HepG2 (cell line): Measurements from ENCODE around the gene CXCL17. TPM values are rescaled to one million over a fixed set of nuclear protein-coding genes. Genes with fewer than 3 reads are reported as not detected.

Experiments
- ARNT2 ChIP-seq: sonication (generic); formaldehyde crosslinking; IDR thresholded peaks from 2 replicates; pipeline ENCODE4 v1.8.0; 2022; ENCODE audit warnings: mild to moderate bottlenecking, low read depth, missing genetic modification reagents, moderate library complexity
- CHD2 ChIP-seq: IDR thresholded peaks from 2 replicates; pipeline ENCODE4 v1.6.1; 2011; ENCODE audit warnings: low read depth, low read length, improper control_type of control experiment
- DPF2 ChIP-seq: sonication (generic); formaldehyde crosslinking; IDR thresholded peaks from 2 replicates; pipeline ENCODE4 v1.4.0; 2020; ENCODE audit warnings: mild to moderate bottlenecking, low read depth, missing genetic modification reagents, borderline replicate concordance
- HNF4G ChIP-seq, 2 experiments: sonication (generic) in 1 of 2; formaldehyde crosslinking in 1 of 2; IDR thresholded peaks; 2 replicates each; pipeline versions ENCODE4 v1.4.0 to v1.6.1; 2011 to 2020; ENCODE audit warnings: borderline replicate concordance in 2 of 2, low read depth in 2 of 2, mild to moderate bottlenecking in 2 of 2, low read length in 1 of 2, missing genetic modification reagents in 1 of 2, moderate library complexity in 1 of 2
- HNRNPH1 ChIP-seq: fragments of 200-400 bp; formaldehyde crosslinking; optimal IDR thresholded peaks from 2 replicates; pipeline ENCODE3; 2017; ENCODE audit warnings: mild to moderate bottlenecking, low read depth, low read length
- MXI1 ChIP-seq: IDR thresholded peaks from 3 replicates; pipeline ENCODE4 v1.6.1; 2012; ENCODE audit warnings: low read depth, low read length, inconsistent platforms, borderline replicate concordance
- NKX3-1 ChIP-seq: sonication (generic); formaldehyde crosslinking; IDR thresholded peaks from 2 replicates; pipeline ENCODE4 v1.5.0; 2020; ENCODE audit warnings: missing genetic modification reagents
- PPARG ChIP-seq: conservative IDR thresholded peaks from 2 replicates; pipeline ENCODE4 v1.6.1; 2016; ENCODE audit warnings: missing biosample characterization, missing genetic modification reagents
- SOX13 ChIP-seq, 3 experiments: fragments of 450-650 bp in 1 of 3; sonication (generic) in 1 of 3; formaldehyde crosslinking in 1 of 3; IDR thresholded peaks in 2 of 3; conservative IDR thresholded peaks in 1 of 3; 2 replicates each; pipeline versions ENCODE4 v1.5.0 to v1.6.1; 2016 to 2020; ENCODE audit warnings: antibody characterized with exemption in 1 of 3, mild to moderate bottlenecking in 1 of 3, missing compliant biosample characterization in 1 of 3, missing genetic modification reagents in 1 of 3, moderate library complexity in 1 of 3
- ZKSCAN8 ChIP-seq: IDR thresholded peaks from 2 replicates; pipeline ENCODE4 v1.6.1; 2016; ENCODE audit warnings: borderline replicate concordance, missing genetic modification reagents, missing compliant biosample characterization
- ZNF10 ChIP-seq: sonication (generic); formaldehyde crosslinking; IDR thresholded peaks from 2 replicates; pipeline ENCODE4 v1.4.0; 2020; ENCODE audit warnings: mild to moderate bottlenecking, low read depth, missing genetic modification reagents, borderline replicate concordance
- ZNF619 ChIP-seq: sonication (generic); formaldehyde crosslinking; IDR thresholded peaks from 2 replicates; pipeline ENCODE4 v1.4.0; 2020; ENCODE audit warnings: mild to moderate bottlenecking, missing genetic modification reagents
- polyA plus RNA-seq, 8 experiments: library from polyadenylated mRNA; depleted of rRNA in 3 of 8; stranded (reverse) in 7 of 8; unstranded in 1 of 8; fragments of >200 nt; fragmentation: Illumina TruSeq in 4 of 8; extraction: Trizol in 4 of 8; gene quantifications; 2 replicates each; pipeline versions ENCODE4 v1.2.1 to v1.2.3, GENCODE V29; 2011 to 2016; ENCODE audit warnings: low read depth in 4 of 8, missing spikeins in 1 of 8, mixed read lengths in 1 of 8; ENCODE audit not compliant: insufficient read depth in 1 of 8
- total RNA-seq, 5 experiments: library from RNA; depleted of rRNA; stranded (reverse); fragments of >200 nt; fragmentation: Illumina TruSeq; extraction: Trizol; gene quantifications; 2 replicates each; pipeline ENCODE4 v1.2.3, GENCODE V29; 2016; ENCODE audit warnings: low read depth in 1 of 5
- TF ChIP-seq, protein P1 (sequence below): sonication (generic); formaldehyde crosslinking; IDR thresholded peaks from 2 replicates; pipeline ENCODE4 v1.5.0; 2020; ENCODE audit warnings: mild to moderate bottlenecking, missing genetic modification reagents, borderline replicate concordance
- TF ChIP-seq, protein P2 (sequence below): sonication (generic); formaldehyde crosslinking; IDR thresholded peaks from 2 replicates; pipeline ENCODE4 v1.5.0; 2020; ENCODE audit warnings: missing genetic modification reagents, mild to moderate bottlenecking, borderline replicate concordance
- TF ChIP-seq, protein P3 (sequence below): sonication (generic); formaldehyde crosslinking; conservative IDR thresholded peaks from 2 replicates; pipeline ENCODE4 v1.4.0; 2020; ENCODE audit warnings: missing genetic modification reagents
- TF ChIP-seq, protein P4 (sequence below): sonication (generic); formaldehyde crosslinking; IDR thresholded peaks from 2 replicates; pipeline ENCODE4 v1.5.0; 2020; ENCODE audit warnings: missing genetic modification reagents

CXCL17 gene
- total and polyA plus RNA-seq, 2 of the 13 experiments (the other 11 are each of a cell fraction or from before 2014, with no cell fraction given) = 0.12 TPM; not detected in 1

DNA sequence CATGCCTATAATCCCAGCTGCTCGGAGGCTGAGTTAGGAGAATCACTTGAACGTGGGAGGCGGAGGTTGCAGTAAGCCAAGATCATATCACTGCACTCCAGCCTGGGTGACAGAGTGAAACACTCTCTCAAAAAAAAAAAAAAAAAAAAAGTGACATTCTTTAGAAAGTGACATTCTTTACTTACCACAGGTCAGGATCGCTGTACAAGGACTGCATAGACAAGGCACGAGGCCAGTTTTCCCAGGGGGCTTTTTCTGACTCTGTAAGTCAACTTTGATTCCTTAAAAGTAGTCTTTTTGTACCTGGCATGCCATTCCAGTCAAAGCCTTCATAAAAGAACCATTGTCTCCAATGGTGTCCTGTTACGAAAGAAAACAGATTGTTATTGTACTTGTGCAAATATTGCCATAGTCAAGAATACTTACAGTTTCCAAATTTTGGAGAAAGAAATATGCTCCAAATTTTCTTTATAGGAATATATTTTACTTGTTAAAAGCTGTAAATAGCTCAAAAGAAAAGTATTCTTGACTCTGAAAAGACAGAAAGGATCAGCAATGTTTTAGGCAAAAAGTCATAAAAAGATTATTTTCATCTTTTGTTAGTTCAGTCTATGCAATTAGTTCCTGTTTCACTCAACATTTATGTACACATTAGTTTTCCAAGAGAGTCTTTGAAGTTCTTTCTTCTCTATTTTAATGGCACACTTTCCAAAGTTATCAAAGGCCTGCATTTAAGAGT is 46.2 kb upstream of the CXCL17 start (continued):
- TF ChIP-seq, protein P1, sequence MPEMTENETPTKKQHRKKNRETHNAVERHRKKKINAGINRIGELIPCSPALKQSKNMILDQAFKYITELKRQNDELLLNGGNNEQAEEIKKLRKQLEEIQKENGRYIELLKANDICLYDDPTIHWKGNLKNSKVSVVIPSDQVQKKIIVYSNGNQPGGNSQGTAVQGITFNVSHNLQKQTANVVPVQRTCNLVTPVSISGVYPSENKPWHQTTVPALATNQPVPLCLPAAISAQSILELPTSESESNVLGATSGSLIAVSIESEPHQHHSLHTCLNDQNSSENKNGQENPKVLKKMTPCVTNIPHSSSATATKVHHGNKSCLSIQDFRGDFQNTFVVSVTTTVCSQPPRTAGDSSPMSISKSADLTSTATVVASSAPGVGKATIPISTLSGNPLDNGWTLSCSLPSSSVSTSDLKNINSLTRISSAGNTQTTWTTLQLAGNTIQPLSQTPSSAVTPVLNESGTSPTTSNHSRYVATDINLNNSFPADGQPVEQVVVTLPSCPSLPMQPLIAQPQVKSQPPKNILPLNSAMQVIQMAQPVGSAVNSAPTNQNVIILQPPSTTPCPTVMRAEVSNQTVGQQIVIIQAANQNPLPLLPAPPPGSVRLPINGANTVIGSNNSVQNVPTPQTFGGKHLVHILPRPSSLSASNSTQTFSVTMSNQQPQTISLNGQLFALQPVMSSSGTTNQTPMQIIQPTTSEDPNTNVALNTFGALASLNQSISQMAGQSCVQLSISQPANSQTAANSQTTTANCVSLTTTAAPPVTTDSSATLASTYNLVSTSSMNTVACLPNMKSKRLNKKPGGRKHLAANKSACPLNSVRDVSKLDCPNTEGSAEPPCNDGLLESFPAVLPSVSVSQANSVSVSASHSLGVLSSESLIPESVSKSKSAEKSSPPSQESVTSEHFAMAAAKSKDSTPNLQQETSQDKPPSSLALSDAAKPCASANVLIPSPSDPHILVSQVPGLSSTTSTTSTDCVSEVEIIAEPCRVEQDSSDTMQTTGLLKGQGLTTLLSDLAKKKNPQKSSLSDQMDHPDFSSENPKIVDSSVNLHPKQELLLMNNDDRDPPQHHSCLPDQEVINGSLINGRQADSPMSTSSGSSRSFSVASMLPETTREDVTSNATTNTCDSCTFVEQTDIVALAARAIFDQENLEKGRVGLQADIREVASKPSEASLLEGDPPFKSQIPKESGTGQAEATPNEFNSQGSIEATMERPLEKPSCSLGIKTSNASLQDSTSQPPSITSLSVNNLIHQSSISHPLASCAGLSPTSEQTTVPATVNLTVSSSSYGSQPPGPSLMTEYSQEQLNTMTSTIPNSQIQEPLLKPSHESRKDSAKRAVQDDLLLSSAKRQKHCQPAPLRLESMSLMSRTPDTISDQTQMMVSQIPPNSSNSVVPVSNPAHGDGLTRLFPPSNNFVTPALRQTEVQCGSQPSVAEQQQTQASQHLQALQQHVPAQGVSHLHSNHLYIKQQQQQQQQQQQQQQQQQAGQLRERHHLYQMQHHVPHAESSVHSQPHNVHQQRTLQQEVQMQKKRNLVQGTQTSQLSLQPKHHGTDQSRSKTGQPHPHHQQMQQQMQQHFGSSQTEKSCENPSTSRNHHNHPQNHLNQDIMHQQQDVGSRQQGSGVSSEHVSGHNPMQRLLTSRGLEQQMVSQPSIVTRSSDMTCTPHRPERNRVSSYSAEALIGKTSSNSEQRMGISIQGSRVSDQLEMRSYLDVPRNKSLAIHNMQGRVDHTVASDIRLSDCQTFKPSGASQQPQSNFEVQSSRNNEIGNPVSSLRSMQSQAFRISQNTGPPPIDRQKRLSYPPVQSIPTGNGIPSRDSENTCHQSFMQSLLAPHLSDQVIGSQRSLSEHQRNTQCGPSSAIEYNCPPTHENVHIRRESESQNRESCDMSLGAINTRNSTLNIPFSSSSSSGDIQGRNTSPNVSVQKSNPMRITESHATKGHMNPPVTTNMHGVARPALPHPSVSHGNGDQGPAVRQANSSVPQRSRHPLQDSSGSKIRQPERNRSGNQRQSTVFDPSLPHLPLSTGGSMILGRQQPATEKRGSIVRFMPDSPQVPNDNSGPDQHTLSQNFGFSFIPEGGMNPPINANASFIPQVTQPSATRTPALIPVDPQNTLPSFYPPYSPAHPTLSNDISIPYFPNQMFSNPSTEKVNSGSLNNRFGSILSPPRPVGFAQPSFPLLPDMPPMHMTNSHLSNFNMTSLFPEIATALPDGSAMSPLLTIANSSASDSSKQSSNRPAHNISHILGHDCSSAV (CRISPR knock-in tag) = no peak
- TF ChIP-seq SOX13 (IDR thresholded peaks at IDR 0.05) (peak; percentile 72), SOX13 (CRISPR knock-in tag; conservative IDR thresholded peaks at IDR 0.05 in 1 of 2, IDR thresholded peaks at IDR 0.05 in 1 of 2) (peak in 1 of 2 experiments; percentile 96; a peak in 2 of 4 replicates), CHD2 (no peak), ZNF10 (CRISPR knock-in tag) (no peak), ZNF619 (CRISPR knock-in tag) (no peak), ARNT2 (0 out of 2 replicates have a peak, but pooled peaks have one; percentile 36), ZKSCAN8 (CRISPR knock-in tag) (no peak), HNRNPH1 (no peak), HNF4G (IDR thresholded peaks at IDR 0.05; ENCODE audit: borderline replicate concordance, low read depth, low read length) (peak; percentile 32; the same call in 1 of the 2 replicates), HNF4G (CRISPR knock-in tag; IDR thresholded peaks at IDR 0.05; ENCODE audit: borderline replicate concordance, low read depth) (0 out of 2 replicates have a peak, but pooled peaks have one; percentile 24), DPF2 (CRISPR knock-in tag) (peak; percentile 23; the same call in 1 of the 2 replicates), MXI1 (no peak), PPARG (peak; percentile 43), NKX3-1 (no peak)
- TF ChIP-seq, protein P2, sequence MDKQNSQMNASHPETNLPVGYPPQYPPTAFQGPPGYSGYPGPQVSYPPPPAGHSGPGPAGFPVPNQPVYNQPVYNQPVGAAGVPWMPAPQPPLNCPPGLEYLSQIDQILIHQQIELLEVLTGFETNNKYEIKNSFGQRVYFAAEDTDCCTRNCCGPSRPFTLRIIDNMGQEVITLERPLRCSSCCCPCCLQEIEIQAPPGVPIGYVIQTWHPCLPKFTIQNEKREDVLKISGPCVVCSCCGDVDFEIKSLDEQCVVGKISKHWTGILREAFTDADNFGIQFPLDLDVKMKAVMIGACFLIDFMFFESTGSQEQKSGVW (CRISPR knock-in tag) = no peak
- TF ChIP-seq, protein P3, sequence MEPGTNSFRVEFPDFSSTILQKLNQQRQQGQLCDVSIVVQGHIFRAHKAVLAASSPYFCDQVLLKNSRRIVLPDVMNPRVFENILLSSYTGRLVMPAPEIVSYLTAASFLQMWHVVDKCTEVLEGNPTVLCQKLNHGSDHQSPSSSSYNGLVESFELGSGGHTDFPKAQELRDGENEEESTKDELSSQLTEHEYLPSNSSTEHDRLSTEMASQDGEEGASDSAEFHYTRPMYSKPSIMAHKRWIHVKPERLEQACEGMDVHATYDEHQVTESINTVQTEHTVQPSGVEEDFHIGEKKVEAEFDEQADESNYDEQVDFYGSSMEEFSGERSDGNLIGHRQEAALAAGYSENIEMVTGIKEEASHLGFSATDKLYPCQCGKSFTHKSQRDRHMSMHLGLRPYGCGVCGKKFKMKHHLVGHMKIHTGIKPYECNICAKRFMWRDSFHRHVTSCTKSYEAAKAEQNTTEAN (CRISPR knock-in tag) = no peak
- TF ChIP-seq, protein P4, sequence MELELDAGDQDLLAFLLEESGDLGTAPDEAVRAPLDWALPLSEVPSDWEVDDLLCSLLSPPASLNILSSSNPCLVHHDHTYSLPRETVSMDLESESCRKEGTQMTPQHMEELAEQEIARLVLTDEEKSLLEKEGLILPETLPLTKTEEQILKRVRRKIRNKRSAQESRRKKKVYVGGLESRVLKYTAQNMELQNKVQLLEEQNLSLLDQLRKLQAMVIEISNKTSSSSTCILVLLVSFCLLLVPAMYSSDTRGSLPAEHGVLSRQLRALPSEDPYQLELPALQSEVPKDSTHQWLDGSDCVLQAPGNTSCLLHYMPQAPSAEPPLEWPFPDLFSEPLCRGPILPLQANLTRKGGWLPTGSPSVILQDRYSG (CRISPR knock-in tag) = no peak
